Pancreas (tissue), 10 donors: ENCODE data around the gene SGPP1. TPM values are rescaled to one million over a fixed set of nuclear protein-coding genes. Genes with fewer than 3 reads are reported as not detected.

Experiments used
- ATAC-seq, 4 donors: fragments of 200-7000 bp; cut with Tn5 transposase; one replicate each; pipeline versions ENCODE4 v1.8.0 to v1.9.1; 2020; ENCODE audit warnings: mild to moderate bottlenecking in 4 of 4, moderate library complexity in 4 of 4
- DNase-seq, 6 donors: peaks; one replicate each; pipeline ENCODE4 v3.0.0-alpha.2; 2020
- FAIRE-seq: peaks from 2 replicates; lab custom pipeline; 2012; peaks lifted over from hg19 to GRCh38; lab: Jason Lieb, UNC
- H3K27ac ChIP-seq, 4 donors: fragments of 200-600 bp; sonication (generic); 1 replicate in 3 of 4; 2 replicates in 1 of 4; pipeline versions ENCODE4 v1.5.0 to v1.8.0; 2020
- H3K27me3 ChIP-seq, 4 donors: fragments of 200-600 bp; one replicate each; pipeline ENCODE4 v1.8.0; 2021
- H3K36me3 ChIP-seq, 3 donors: fragments of 200-600 bp; sonication (generic) in 1 of 3; one replicate each; pipeline versions ENCODE4 v1.5.0 to v1.8.0; 2020 to 2021
- H3K4me1 ChIP-seq, 3 donors: fragments of 200-600 bp; one replicate each; pipeline ENCODE4 v1.8.0; 2021
- H3K4me3 ChIP-seq, 4 donors: fragments of 200-600 bp; sonication (generic) in 2 of 4; one replicate each; pipeline versions ENCODE4 v1.5.0 to v1.8.0; 2020 to 2021
- H3K9me3 ChIP-seq, 4 donors: fragments of 200-600 bp; one replicate each; pipeline ENCODE4 v1.8.0; 2021
- CTCF ChIP-seq, 4 donors: fragments of 200-600 bp; sonication (generic) in 3 of 4; IDR thresholded peaks; one replicate each; pipeline versions ENCODE4 v1.5.0 to v1.8.0; 2021; ENCODE audit warnings: antibody characterized with exemption in 4 of 4
- WGBS, 2 donors: extraction: QIAGEN DNeasy Blood & Tissue Kit; methylation state at CpG; one replicate each; pipeline ENCODE4 v1.1.7; 2013; 5-methylcytosine and 5-hydroxymethylcytosine counted together
- intact Hi-C, 3 donors: fragments of 100-400 bp; cut with DNase I; formaldehyde crosslinking; loops; one replicate each; pipeline versions ENCODE4 v1.11.1 to v1.14.2; 2022
- polyA plus RNA-seq, 2 donors: library from polyadenylated mRNA; stranded (reverse); fragments of 200-250 nt; gene quantifications; one replicate each; pipeline ENCODE4 v1.2.3, GENCODE V29; 2013
- total RNA-seq, 6 donors: library from RNA; stranded (reverse); fragmentation: NEBNext Ultra II Directional in 4 of 6; extraction: Animal tissue kit (Norgen Biotek cat#: 25700) in 4 of 6; gene quantifications; one replicate each; pipeline versions ENCODE4 v1.2.1 to v1.2.4, GENCODE V29; 2021 to 2023
- donor health status: healthy with polysubstance abuse.
- donor health status: DM: no; HTN: no; CAD: no; lungs with moderate emphysema.
- donor health status: DM: no; HTN: no; CAD: no.
- donor health status: control.
- donor health status: control.
- donor health status: Bipolar disorder and iron deficiency.
- donor health status: DM: yes; HTN: yes; CAD: no.
- donor health status: DM: no; HTN: no; CAD: no.
- donor health status: DM: no; HTN: no; CAD: no.
- donor health status: DM: yes; HTN: yes; CAD: no.

Gene SGPP1
- total and polyA plus RNA-seq, 8 donors: 5.7 to 14.3 (median 10.9) TPM

DNA sequence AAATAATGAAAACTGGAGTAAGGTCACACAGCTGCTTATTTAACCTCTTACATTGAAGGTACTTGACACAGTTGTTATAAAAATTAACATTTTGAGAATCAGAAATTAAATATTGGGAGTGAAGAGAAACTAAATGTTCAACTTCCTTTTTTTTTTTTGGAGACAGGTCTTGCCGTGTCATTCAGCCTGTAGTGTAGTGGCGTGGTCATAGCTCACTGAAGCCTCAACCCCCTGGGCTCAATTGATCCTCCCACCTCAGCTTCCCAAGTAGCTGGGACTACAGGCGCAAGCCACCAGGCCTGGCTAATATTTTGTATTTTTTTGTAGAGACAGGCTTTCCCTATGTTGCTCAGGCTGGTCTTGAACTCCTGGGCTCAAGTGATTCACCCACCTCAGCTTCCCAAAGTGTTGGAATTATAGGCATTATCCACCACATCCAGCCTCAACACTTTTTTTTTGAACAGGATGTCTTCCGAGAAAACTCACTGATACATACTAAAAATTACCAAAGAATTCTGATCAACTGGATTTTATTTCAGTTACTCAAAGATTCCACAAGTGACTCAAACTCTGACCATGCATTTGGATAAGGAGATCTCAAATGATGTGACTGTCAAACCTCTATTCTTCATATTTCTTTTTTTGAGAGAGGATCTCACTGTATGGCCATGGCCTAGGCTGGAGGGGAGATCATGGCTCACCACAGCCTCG lies 35.4 kb downstream of the SGPP1 start:
- WGBS, 2 donors: 97 to 98% methylated on average over 5 of the region's 5 CpGs
- Histone ChIP-seq H3K27me3 (no peaks in the 10 kb centered on the region), H3K9me3 (no peaks in the 10 kb centered on the region), H3K36me3 (no peaks in the 10 kb centered on the region), H3K4me1 (no peaks in the 10 kb centered on the region), H3K4me3 (no peak overlapping the region), H3K27ac (no peak overlapping the region)
- ATAC-seq (no peak), DNase-seq (no peak), FAIRE-seq (no peak)
- intact Hi-C loops: no loop called here
- no peak for TF ChIP-seq CTCF (IDR thresholded peaks at IDR 0.05)

GRCh38 chr14:63689132-63689531 lies 38.7 kb downstream of the SGPP1 start:
- Histone ChIP-seq H3K4me1 (no peaks in the 10 kb centered on the region), H3K27me3 (no peaks in the 10 kb centered on the region), H3K36me3 (no peaks in the 10 kb centered on the region), H3K9me3 (no peaks in the 10 kb centered on the region), H3K4me3 (no peak overlapping the region), H3K27ac (no peak overlapping the region)
- ATAC-seq: no peak
- TF ChIP-seq CTCF (IDR thresholded peaks at IDR 0.05): no peak
- intact Hi-C loops: no loop called here
- no peak for DNase-seq
- 82 to 83% methylated on average over 3 of the region's 3 CpGs for WGBS, 2 donors
- no peak for FAIRE-seq

DNA sequence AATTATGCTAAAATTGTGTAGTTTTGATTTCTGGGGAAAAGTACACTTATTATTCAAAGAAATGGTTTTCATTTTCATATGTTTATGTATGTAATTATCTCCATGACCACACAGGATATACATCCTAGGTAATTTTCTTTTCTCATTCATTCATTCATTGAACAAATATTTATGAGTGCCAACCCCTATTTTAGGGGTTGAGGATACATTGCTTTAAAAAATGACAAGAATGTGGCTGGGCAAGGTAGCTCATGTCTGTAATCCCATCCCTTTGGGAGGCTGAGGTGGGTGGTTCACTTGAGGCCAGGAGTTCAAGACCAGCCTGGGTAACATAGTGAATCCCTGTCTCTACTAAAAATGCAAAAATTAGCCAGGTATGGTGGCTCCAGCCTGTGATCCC lies 40.9 kb downstream of the SGPP1 start:
- no peaks in the 10 kb centered on the region for H3K9me3 ChIP-seq
- no peak overlapping the region for H3K4me3 ChIP-seq
- no peak overlapping the region for H3K27ac ChIP-seq
- no peak for TF ChIP-seq CTCF (IDR thresholded peaks at IDR 0.05)
- intact Hi-C loops: no loop called here
- DNase-seq: no peak
- H3K4me1 ChIP-seq: no peaks in the 10 kb centered on the region
- no peaks in the 10 kb centered on the region for H3K36me3 ChIP-seq
- no peak for FAIRE-seq
- H3K27me3 ChIP-seq: no peaks in the 10 kb centered on the region
- ATAC-seq: no peak

- WGBS, 2 donors: 100% methylated on average over 1 of the region's 1 CpG
- no peak for FAIRE-seq
- H3K27me3 ChIP-seq: no peaks in the 10 kb centered on the region
Measured at GRCh38 chr14:63685401-63685800, 42.5 kb downstream of the SGPP1 start.

More at GRCh38 chr14:63685401-63685800, 42.5 kb downstream of the SGPP1 start:
- TF ChIP-seq CTCF (IDR thresholded peaks at IDR 0.05): no peak
- ATAC-seq (no peak), DNase-seq (no peak)
- Histone ChIP-seq H3K36me3 (no peaks in the 10 kb centered on the region), H3K9me3 (no peaks in the 10 kb centered on the region), H3K4me3 (no peak overlapping the region), H3K27ac (no peak overlapping the region), H3K4me1 (no peaks in the 10 kb centered on the region)
- intact Hi-C loops: no loop called here
